Stimulated activated CD8-positive, alpha-beta memory T cell treated with anti-CD3 and anti-CD28 coated beads, Interleukin-4, amount 100 ng/mL, for 48 hours (primary cell): ENCODE data around the gene AUTS2.

Experiments
- DNase-seq: peaks from one replicate; pipeline ENCODE4 v3.0.0-alpha.2; 2020

AUTS2 gene

DNA sequence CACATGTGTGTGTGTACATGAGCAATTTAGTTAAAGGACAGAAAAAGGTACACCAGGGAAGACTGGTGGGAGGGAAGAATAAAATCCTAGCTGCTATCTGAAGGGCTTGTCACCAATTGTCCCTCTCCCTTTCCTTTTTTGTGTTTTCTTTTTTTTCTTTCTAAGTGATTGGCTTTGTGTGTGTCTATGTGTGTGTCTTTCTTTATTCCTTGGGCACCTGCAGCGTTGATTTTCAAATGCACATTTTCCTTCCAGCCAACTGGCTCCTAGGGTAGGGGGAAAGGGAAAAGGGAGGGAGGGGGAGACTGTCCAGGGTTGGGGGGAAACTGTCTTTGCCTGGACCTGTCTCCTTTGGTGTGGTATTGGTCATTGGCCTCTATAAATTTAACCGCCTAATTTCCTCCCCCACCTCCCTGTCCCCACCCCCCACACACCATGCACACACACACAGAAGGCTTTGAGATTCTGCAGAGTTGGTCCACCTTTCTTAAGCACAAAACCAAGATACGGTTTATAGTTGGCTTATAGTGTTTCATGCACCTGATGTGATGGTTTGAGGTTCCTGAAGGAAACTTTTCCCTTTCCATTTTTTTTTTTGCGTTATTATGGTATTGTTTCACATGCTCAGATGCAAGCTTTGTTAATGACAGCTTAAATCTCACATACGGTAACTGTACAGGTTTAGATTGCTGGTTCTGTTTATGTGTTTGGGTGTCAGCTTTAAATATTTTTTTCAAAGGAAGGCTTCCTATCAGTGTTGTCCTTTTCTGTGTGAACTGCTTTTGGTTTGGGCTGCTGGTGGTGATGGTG, 2.6 kb downstream of the AUTS2 start:
- no peak for DNase-seq

DNA sequence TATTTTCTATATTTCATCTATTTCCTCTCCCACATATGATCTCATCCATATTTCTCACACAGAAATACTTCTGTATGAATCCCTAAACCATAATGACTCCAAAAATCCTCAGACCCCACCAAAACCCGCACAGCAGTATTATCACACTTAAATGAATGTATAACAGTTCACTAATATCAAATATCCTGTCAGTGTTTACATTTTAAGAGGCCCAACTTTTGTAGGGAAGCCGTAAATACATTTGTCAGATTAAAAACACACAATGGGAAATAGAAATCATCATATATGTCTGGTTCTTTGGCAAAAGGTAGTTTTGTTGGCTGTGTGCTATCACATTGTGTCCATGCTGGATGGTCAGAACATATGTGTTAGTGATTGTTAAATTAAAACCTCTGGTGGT, 4.2 kb downstream of the AUTS2 start:
- no peak for DNase-seq

DNA sequence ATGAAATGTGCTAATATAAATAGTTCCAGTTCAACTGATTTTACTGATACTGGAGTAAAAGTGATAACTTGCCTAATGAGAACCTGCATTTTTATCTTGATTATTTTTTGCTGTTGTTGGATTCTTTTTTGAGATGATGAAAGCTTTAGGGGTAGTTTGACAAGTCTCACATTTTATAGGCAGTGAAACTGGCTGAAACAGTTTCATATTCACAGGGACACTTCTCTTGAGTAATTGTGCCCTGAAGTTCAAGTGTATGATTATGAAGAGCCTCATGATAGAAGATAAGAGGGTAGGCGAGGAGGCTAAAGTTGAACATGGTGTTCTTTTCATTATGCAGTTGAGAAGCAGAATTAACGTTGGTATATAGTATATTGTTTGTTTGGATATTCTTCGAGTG, 5.1 kb downstream of the AUTS2 start:
- DNase-seq = no peak

DNA sequence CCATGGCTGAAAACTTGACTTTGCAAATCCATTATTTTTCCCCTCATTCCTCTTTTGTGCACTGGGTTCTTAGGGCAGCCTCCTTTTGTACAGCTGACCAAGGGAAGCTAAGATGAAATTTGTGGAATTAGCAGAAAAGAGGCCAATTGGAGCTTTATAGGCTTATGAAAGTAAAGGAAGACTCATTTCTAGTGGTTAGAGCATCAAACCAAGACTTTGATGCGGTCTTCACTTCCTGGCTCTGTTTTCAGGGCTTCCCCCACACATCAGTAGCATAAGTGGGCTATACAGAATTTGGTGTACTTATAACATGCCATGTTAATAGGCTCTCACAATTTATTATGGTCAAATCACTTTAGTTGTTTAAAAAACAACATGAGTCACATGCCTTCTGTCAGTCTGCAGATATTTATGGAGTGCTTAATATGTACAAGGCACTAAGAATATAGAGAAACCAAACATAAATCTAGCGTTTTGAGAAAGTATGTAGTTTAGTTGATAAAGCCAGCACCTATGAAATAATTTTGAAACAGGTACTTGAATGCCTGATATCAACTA, 5.7 kb downstream of the AUTS2 start:
- no peak for DNase-seq

DNA sequence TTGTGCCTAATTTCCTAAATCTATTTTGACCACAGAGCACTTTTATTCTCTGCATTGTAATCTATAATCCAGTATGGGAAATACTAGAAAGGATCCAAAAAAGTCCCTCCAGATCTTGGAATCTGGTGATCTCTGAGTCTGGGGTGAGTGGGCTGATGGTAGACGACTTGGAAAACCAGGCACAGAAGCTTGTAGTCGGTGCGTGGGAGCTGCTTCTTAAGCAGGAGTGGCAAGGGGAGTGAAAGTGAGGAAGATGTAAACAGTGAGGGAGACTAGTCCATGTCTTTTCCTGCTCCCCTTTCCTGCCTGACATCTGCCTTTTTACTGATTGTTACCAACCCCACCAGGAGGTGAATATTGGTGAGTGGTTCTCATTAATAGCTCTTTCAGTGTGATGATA, 6.8 kb downstream of the AUTS2 start:
- DNase-seq = no peak

DNA sequence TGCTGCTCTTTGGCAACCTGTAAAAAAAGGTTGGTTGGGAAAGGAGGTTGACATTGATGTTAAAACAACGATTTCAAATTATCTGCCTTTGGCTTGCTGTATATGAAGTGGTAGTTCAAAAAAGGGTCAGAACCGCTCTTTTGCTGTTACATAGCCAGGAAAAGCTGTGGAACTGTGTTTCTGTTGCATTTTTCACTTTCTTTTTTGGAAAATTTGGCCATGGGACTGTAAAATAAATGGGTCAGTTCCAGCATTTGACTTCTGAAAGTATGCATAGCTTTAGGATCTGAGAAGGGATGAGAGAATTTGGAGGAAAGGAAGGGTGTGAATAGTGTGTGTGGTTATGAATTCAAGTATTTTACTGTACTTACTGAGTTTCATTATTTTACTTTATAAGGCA, 7.3 kb downstream of the AUTS2 start:
- no peak for DNase-seq

DNA sequence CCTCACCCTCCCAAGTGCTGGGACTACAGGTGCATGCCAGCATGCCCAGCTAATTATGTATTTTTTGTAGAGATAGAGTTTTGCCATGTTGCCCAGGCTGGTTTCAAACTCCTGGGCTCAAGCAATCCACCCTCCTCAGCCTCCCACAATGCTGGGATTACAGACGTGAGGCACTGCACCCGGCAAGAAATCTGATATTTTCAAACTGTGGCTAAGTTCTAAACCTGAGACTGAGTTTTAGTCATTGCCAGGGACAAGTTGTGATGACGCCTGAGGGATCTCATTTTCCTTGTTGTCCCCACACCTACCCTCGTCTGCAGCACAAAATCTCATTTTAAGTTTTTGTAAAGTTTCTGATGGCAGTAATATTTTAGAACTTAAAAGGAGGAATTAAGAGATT, 9.8 kb downstream of the AUTS2 start:
- no peak for DNase-seq

DNA sequence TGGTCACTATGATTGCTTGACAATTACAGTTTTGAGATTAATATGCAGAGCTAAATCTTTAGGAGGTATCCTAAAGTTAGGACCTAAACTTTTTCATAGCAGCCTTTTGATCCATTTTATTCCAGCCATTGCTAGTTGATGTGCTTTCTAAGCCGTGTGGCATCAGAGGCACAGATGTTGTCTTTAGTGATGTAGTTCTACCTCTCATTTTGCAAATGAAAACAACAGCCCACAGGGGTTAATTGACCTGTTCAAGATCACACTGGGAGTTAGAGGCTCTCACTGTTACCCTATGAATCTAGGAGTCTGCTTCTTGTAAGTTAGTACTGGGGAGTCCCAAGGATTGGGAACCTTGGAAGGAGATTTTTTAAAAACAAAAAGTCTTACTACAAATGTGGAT, 10.6 kb downstream of the AUTS2 start:
- no peak for DNase-seq

DNA sequence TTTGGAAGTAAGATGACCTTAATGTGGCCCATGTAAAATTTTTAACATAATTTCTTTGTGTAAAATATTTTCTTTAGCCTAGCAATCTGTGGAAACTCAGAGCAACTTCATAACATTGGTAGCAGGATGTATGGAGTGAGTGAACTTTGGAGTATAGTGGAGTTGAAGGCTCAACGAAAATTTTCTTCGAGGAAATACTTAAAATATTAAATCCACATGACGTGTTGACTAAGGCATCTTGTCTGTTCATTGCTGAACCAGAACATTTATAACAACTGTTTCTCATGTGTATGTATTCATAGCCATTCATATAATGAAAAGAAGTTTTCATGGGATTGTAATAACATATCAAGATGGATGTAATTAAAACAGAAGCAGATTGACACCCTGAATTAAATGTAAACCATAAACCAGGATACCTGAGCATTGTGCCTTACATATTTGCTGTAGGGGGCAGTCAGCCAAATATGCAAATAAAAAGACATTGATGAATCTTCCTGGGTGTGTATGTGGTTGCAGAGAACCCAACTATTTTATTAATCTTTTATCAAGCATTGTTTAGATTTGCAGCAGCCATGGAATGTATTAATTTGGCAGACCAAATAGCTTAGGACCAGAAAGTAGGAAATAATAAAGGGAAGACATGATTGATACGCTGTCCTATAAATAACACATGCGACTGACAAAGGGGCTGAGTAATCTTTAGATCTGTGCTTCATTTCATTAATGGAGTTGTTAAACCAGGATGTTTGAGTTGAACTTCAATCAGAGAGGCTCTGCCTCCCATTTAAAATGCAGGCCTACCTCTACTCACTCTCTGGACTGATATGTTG, 11.5 kb downstream of the AUTS2 start:
- DNase-seq = no peak

DNA sequence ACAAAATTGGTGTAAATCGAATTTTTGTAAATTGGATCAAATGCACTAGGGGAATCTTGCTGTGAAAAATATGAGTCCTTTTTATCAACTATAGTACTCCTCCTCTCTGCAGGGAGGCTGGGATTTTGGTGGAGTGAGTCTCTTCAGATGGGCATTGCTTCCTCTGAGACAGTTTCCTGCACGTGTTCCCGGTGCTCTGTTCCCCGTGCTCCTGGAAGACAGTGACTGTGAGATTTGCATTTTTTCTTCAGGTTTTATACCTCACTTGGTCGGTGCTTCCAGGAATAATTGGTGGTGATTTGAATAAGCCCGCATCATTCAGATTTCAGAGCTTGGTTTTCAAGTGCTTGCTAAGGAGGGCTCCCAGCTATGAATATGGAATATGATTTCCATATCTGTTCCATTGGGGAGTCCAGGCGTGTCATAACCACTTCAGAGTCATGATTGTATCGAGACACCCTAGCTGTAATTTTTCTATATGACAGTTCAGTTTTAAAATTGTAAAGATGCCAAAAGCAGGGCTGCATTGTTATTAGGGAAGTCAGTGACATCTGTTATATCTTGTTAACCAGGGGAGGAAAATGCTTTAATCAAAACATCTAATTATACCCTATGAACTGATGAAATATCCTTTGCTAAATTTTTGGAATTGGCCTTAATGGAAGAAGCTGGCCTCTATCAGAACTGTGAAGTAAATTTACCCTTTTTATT, 12.3 kb downstream of the AUTS2 start:
- no peak for DNase-seq

DNA sequence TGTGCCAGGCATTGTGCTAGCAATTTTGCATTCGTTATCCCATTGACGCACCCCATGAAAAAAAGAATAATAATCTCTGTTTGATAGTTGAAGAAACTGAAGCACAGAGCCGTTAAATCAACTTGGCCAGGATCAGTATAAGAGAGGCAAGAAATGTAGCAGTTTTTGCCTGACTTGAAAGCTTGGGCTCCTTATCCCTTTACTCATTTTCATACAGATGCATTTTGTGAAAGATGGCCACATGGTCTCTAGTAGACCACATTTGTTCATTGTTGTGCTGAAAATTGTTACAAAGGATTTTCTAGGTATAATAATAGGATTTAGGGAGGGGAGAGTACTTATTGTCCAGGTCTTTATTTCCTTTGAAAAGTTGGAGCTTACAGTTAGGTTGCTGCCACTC, 14.7 kb downstream of the AUTS2 start:
- no peak for DNase-seq

DNA sequence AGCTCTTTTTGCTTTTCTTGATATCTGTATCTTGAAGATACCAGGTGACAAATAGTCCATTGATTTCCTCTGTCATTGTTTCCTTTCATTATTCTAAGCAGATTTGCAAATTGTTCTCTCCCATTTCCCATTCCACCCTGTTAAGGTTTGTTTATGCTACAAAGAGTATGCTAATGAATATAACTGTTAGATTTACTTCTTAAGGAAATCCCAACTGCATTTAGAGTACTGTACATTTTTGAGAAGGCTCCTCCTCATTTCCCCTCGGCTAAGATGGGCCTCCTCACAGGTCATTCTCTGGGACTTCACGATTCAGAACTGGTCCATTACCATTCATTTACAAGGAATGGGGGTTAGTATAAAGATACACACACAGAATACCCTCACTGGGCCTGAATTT, 15.6 kb downstream of the AUTS2 start:
- DNase-seq = no peak

DNA sequence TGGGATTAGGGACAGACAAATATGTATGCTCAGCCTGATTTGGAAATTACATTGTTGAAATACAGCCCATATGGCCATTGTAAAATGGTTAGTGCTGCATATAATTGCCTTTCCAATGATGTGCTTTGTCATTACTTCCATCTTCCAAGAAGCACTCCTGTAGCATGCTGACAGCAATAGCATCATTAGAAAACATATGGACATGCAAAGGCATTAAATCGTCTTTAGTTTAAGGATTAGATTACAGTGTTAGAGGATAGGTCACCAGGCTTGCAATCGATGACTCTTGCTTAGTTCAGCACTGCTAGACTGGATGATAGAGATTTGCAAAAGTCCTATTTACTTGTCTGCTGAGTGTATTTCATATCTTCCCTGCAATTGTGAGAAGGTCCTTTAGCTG, 17.4 kb downstream of the AUTS2 start:
- no peak for DNase-seq

DNA sequence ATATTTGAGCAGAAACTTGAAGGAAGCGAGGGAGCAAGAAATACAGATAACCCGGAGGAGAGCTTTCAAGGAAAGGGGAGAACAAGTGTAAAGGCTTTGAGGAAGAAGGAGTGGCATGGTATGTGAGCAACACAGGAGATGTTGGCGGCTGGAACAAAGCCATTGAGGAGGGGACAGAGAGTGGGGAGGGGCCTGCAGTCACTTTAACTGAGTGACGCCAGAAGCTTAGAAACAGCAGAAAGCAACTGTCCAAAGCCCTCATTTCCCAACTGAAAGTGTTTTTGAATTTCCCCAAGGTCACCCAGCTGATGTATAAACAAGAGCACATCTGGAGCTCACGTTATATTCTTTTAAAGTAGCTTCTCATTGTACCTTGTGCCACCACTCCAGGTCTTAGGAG, 19.1 kb downstream of the AUTS2 start:
- DNase-seq = no peak

DNA sequence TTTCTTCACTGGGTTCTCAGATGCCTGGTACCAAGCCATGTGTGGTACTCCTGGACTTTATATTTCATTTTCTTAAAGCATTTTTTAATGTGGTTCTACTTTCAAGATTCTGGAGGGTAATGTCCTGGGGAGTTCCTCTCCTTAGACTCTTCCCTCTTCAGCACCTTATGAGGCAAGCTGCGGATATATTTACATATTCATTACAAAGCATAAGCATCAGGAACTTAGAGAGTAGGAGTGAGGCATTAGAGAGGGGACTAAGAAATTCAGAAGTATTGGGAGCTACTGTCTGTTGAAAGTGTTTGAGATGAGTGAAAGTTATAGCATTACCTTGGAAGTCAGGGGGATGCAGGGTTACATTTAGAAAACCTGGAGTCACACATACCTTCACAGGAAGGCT, 20.8 kb downstream of the AUTS2 start:
- DNase-seq = no peak

DNA sequence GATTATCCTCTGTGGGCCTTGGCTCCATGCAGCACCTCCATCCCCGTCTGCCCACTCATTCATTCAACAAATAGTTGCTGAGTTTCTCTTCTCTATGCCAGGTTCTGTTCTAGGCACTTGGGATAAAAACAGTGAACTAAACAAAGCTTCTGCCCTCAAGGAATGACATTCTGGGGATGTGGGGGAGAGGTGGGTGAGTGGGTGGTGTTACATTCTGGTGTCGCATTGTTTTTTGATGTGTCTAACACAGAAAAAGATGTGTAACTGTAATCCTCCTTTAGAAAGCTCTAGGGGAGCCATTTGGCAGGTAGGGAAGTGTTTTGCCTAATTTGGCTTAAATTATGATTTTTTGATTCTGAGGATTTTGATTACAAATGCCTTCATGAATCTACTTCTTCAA, 21.4 kb downstream of the AUTS2 start:
- DNase-seq = no peak

DNA sequence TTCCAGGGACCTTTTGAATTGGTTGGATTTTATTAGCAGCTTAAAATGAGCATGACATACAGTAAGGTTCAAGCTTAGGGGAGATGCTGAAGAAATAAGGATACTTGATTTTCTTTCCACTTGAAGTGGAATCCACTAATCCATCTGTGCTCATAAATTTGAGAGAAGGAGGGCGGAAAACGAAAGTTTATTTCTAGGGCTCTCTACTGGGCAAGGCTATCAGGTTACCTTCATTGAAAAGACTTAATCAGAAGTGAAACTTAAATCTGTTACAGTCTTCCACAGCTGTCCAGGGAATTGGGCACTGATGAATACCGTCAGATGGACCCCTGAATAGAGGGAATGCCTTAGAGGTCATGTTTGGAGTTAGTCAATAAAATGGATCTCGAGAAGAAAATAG, 21.8 kb downstream of the AUTS2 start:
- no peak for DNase-seq

DNA sequence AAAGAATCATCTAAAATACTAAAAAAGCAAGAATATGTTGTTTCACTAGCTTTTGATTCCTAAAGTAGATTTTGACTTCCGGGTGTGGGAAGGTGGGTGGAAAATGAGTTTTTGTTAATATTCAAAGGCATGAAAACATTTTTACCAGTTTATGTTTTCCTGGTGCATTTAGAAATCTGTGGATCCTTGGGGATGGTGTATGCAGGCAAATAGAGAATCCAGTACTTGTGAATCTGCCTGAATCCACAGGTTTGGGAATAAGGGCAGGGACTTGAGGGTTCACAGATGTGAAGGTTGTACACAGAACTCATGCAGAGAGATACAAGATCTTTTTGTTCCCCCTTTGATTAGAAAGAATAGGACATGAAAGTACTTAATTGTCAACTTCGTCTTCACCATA, 22.4 kb downstream of the AUTS2 start:
- no peak for DNase-seq

DNA sequence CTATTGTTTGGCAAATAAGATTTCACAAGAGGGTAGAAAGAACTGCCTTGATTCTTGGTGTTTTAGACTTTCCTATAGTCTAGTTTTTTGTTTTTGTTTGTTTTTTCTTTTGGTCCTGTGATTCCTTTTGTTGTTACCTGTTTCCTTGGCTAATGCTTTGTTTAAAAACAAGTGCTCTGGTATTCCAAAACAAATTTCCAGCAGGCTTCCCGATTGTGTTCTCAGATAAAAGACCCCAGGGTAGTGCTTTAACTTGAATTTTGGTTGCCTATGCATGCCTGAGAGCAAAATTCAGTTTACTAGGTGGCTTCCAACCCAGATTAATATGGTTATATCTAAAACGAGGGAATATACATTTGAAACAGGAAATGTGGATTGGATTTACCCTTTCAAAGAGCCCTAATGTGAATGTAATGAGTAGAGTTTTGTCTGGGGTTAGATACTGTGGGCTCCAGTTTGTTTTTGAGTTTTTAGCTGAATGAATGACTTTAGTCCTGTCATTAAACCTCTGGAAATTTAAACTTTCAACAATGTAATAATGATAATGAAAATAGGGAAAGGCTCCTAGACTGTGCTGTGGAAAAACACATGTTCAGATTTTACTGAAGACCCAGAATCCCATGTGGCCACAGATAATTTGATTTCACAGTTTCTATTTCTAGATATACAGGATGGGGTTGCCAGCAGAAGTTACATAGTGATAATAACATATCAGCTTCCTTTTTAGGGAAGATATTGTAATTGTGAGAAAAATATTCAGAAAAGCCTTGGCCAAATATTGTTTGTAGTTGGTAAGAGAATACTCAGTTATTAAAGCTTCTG, 23.9 kb downstream of the AUTS2 start:
- DNase-seq = no peak

DNA sequence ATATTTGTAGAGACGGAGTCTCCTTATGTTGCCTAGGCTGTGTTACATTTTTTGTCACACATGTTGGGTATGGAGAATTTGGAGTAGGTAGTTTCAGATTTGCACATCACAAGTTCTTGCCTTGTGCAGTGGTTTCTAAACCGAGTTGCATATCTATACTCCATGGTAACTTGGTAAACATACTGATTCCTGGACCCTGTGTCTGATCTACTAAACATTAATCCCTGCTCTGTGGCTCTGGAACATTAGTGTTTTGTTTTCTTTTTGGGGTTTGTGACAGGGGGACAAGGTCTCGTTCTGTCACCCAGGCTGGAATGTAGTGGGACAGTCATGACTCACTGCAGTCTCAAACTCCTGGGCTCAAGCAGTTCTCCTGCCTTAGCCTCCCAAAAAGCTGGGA, 24.7 kb downstream of the AUTS2 start:
- no peak for DNase-seq

DNA sequence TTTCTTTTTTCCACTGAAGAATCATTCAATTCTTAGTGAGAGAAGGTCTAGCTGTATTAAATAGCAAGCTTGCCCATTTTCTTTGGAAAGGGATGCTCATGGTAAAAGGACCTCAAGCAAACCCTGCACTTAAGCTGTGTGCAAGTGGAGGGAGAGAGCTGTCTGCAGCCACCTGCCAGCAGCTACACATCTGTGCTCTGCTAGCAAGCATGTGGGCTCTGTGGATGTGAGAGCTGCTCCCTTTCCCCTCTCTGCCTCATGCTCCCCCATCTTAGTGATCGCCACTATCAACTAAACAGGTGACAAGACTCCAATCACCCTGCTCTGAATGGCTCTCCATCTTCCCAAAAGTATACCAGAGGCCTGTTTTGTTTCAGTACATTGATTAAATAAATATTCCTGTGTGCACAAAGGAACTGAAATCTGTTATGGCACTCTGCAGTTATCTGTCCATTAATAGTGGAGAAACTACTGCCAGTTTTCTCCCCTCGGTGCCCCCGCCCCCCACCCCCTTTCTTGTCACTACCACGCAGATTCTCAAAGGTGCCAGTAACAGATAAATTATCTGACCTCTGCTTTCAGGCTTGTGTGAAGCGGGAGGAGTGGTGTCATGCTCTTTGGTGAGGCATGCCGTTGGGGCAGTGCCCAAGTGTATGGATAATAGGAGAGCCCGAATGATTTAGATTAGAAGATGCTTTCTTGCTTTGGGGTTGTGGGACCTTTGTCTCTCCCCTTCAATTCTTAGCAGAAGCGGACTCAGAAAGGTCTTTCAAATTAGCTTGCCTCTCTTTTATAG, 26.4 kb downstream of the AUTS2 start:
- DNase-seq = no peak

DNA sequence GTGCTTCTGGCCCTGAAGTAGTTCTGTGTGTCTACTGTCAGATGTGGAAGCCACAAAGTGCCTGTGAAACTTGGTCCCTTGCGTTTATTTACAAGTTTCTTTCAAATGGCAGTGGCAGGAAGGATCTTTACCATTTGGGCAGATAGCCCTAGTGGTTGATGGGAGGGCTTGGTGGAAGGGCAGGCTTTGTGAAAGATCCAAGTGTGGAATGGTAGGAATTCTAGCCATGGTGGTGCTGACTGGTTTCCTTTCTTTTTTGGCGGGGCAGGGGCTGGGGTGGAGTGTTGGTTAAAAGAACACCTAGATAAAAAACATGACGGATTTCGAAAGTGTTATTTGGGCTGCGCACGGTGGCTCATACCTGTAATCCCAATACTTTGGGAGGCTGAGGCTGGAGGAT, 27.0 kb downstream of the AUTS2 start:
- no peak for DNase-seq
